H54 (cell line): ENCODE data around the gene C19orf12.

Experiments used
- DNase-seq: peaks from one replicate; pipeline ENCODE4 v3.0.0; 2011; ENCODE audit warnings: low spot score, mixed read lengths; ENCODE audit not compliant: insufficient read length
- FAIRE-seq: peaks from 3 replicates; lab custom pipeline; 2011; peaks lifted over from hg19 to GRCh38; lab: Jason Lieb, UNC
- POLR2A ChIP-seq: IDR thresholded peaks from 2 replicates; pipeline ENCODE4 v1.6.1; 2011; ENCODE audit warnings: low read depth, mild to moderate bottlenecking, low read length

The C19orf12 gene

GRCh38 chr19:29662604-29663404 lies 52.3 kb downstream of the C19orf12 start:
- DNase-seq = peak; percentile 91
- FAIRE-seq = peak; percentile 67
- TF ChIP-seq POLR2A = peak; percentile 52; the same call in 1 of the 2 replicates

- no peak for FAIRE-seq
- no peak for DNase-seq
- no peak for TF ChIP-seq POLR2A
Observed at GRCh38 chr19:29662278-29662603, 52.8 kb downstream of the C19orf12 start.

DNA sequence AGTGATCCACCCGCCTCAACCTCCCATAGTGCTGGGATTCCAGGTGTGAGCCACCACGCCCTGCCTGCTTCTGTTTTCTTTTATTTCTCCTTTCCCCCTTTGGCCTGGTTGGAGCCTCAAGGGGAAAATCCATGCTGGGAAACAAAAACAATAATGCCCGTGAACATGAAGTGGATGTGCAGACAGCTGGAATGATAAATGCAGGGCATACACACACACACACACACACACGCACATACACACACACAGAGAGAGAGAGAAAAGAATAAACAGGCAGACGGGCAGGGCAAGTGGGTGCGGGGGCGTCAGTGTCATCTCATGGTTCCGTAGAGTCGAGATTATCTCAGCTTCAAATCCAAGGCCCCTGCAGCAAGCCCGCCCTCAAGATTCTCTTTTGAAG lies 54.2 kb downstream of the C19orf12 start:
- FAIRE-seq (no peak), DNase-seq (no peak)
- TF ChIP-seq POLR2A = no peak

- no peak for DNase-seq
- FAIRE-seq = no peak
- TF ChIP-seq POLR2A = no peak
Observed at GRCh38 chr19:29658221-29658991, 56.7 kb downstream of the C19orf12 start.

- no peak for DNase-seq
- FAIRE-seq = no peak
- no peak for TF ChIP-seq POLR2A
Observed at GRCh38 chr19:29655648-29656335, 59.3 kb downstream of the C19orf12 start.

DNA sequence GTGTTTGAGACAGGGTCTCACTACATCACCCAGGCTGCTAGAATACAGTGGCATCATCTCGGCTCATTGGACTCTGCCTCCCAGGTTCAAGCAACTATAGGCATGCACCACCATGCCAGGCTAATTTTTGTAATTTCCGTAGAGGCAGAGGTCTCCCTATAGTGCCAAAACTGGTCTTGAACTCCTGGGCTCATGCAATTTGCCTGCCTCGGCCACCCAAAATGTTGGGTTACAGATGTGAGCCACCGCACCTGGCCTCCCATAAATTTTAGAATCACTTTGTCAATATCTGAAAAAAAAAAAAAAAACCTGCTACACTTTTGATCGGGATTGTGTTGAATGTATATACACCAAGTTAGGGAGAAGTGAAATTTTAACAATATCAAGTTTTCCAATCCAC lies 61.7 kb downstream of the C19orf12 start:
- no peak for FAIRE-seq
- TF ChIP-seq POLR2A = no peak
- no peak for DNase-seq

GRCh38 chr19:29651622-29652394 lies 63.3 kb downstream of the C19orf12 start:
- no peak for FAIRE-seq
- TF ChIP-seq POLR2A = no peak
- no peak for DNase-seq

DNA sequence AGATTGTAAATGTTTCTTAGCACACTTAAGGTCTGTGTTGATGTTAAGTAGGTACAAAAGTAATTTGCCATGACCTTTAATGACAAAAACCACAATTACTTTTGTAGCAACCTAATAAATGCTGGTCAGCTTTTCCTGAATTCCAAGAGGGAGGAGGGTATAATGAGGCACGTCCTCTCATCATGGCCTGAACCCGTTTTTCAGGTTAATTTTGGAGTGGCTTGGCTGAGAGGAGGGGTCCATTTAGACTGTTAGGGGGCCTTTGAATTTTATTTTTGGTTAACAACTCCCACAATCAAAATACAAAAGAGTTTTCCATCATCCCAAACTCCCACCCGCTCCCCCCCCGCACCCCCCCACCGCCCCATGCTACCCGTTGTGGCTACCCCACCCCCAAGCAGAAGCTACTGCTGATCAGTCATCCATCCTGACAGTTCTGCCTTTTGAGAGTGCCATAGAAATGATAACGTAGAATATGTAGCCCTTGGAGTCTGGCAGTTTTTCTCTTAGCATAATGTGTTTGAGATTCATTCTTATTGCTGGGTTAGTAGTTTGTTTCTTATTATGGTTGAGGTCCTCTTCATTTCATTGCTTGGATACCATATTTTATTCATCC lies 64.2 kb downstream of the C19orf12 start:
- no peak for DNase-seq
- FAIRE-seq = no peak
- TF ChIP-seq POLR2A = no peak
